ENCODE measurements around the gene GLIS1.

GLIS1 gene

GRCh38 chr1:53477651-53478501 is 261.1 kb downstream of the GLIS1 start:
- no peak for DNase-seq

- DNase-seq = no peak
Observed at GRCh38 chr1:53476579-53476978, 262.4 kb downstream of the GLIS1 start.

GRCh38 chr1:53475664-53476063 is 263.3 kb downstream of the GLIS1 start:
- no peak for DNase-seq

GRCh38 chr1:53473463-53473862 is 265.5 kb downstream of the GLIS1 start:
- peak in 2 of 3 donors; percentile 7 to 22 for DNase-seq

GRCh38 chr1:53471000-53471399 is 268.0 kb downstream of the GLIS1 start:
- no peak for DNase-seq

GRCh38 chr1:53470584-53470983 is 268.4 kb downstream of the GLIS1 start:
- DNase-seq = no peak

GRCh38 chr1:53470155-53470554 is 268.8 kb downstream of the GLIS1 start:
- DNase-seq = peak in 2 of 3 donors; percentile 8 to 14

- no peak for DNase-seq
Observed at GRCh38 chr1:53469373-53469772, 269.6 kb downstream of the GLIS1 start.

GRCh38 chr1:53468374-53468773 is 270.6 kb downstream of the GLIS1 start:
- no peak for DNase-seq

- DNase-seq = no peak
Observed at GRCh38 chr1:53467391-53467790, 271.6 kb downstream of the GLIS1 start.

GRCh38 chr1:53465023-53465957 is 273.7 kb downstream of the GLIS1 start:
- DNase-seq = no peak

- no peak for DNase-seq
Observed at GRCh38 chr1:53463961-53464899, 274.7 kb downstream of the GLIS1 start.

- no peak for DNase-seq
Observed at GRCh38 chr1:53462769-53463501, 276.0 kb downstream of the GLIS1 start.

GRCh38 chr1:53462193-53462592 is 276.8 kb downstream of the GLIS1 start:
- DNase-seq = no peak

- DNase-seq = no peak
Observed at GRCh38 chr1:53461323-53462044, 277.5 kb downstream of the GLIS1 start.

- no peak for DNase-seq
Observed at GRCh38 chr1:53460666-53461322, 278.2 kb downstream of the GLIS1 start.

- DNase-seq = no peak
Observed at GRCh38 chr1:53460211-53460634, 278.7 kb downstream of the GLIS1 start.

GRCh38 chr1:53459321-53460175 is 279.4 kb downstream of the GLIS1 start, which contains the start of gene DMRTB1:
DMRTB1 (plus strand) TSS chr1:53459399; CDS start chr1:53459454, 55 bp downstream.
- DNase-seq = no peak

GRCh38 chr1:53458634-53459033 is 280.3 kb downstream of the GLIS1 start:
- DNase-seq = no peak

All from suppressor macrophage treated with lipopolysaccharide for 1 hour (primary cell).